BLaER1 treated with 17β-estradiol and CSF1 and Interleukin-3, amounts not matched to agents 10 nM and 100 nM (cell line): ENCODE measurements around the gene MRPL18.
"Not testable (repeated sequence)": the region's sequence is repeated elsewhere in the genome, so short reads cannot be mapped to it uniquely, and the experiment has no call there.

Experiments used
- H3K27ac ChIP-seq, 11 experiments: shearing (Covaris generic); formaldehyde crosslinking; 2 replicates each; pipeline ENCODE4 v1.8.1; 2022
- H3K27me3 ChIP-seq, 11 experiments: shearing (Covaris generic); formaldehyde crosslinking; 2 replicates each; pipeline ENCODE4 v1.8.1; 2022
- H3K36me3 ChIP-seq, 11 experiments: shearing (Covaris generic); formaldehyde crosslinking; 2 replicates each; pipeline ENCODE4 v1.8.1; 2022
- H3K4me1 ChIP-seq, 10 experiments: shearing (Covaris generic); formaldehyde crosslinking; 2 replicates each; pipeline ENCODE4 v1.8.1; 2022
- H3K4me2 ChIP-seq, 11 experiments: shearing (Covaris generic); formaldehyde crosslinking; 2 replicates each; pipeline ENCODE4 v1.8.1; 2022
- H3K4me3 ChIP-seq, 10 experiments: shearing (Covaris generic); formaldehyde crosslinking; 2 replicates each; pipeline ENCODE4 v1.8.1; 2022
- H3K9ac ChIP-seq, 11 experiments: shearing (Covaris generic); formaldehyde crosslinking; 2 replicates each; pipeline ENCODE4 v1.8.1; 2022
- H3K9me3 ChIP-seq, 11 experiments: shearing (Covaris generic); formaldehyde crosslinking; replicated peaks in 1 of 11; 2 replicates each; pipeline ENCODE4 v1.8.1; 2022
- H4K20me1 ChIP-seq, 11 experiments: shearing (Covaris generic); formaldehyde crosslinking; 2 replicates each; pipeline ENCODE4 v1.8.1; 2022
- Cebpa-rat ChIP-seq, 11 experiments: shearing (Covaris generic); IDR thresholded peaks; 2 replicates each; pipeline ENCODE4 v1.8.1; 2022

The MRPL18 gene

DNA sequence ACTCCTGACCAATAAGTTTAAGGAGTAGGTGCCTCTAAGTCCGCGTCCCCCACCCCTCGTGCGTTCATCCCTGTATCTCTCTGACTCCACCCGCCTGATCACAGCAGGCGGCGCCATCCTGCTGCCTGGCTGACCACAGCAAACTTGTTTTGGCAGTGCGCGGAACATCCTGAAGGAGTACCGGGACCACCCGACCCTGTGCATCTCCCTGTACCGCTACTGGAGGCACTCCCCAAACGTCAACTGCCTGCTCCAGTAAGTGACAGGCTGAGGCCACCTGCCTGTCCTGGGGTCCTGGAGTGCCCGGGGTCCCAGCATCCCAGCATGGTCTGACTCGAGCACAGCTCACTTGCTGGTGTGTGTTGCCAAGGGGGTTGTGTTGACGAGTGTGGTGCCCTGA, 28.8 kb downstream of the MRPL18 start:
- H3K36me3 ChIP-seq = no peaks in the 10 kb centered on the region

GRCh38 chr6:159819932-159820640, 29.8 kb downstream of the MRPL18 start:
- Histone ChIP-seq H3K4me1 (peaks cover 45 to 70% (median 63%) of the 10 kb centered on the region in 10 experiments), H3K9ac (peak overlapping the region; percentile 37 to 79 (median 72); a peak in 21 of 22 replicates), H3K9me3 (no peaks in the 10 kb centered on the region), H3K27ac (peak overlapping the region; percentile 21 to 90 (median 83); a peak in 20 of 22 replicates), H4K20me1 (no peaks in the 10 kb centered on the region), H3K4me3 (peak overlapping the region; percentile 27 to 61 (median 52); a peak in 19 of 20 replicates), H3K4me2 (peak overlapping the region; percentile 83 to 94 (median 92)), H3K27me3 (no peaks in the 10 kb centered on the region), H3K36me3 (no peaks in the 10 kb centered on the region)
- TF ChIP-seq Cebpa-rat (IDR thresholded peaks at IDR 0.05) = no peak

More for the DNA sequence above, 28.8 kb downstream of the MRPL18 start:
- Histone ChIP-seq H3K4me3 (peak overlapping the region in 9 of 10 experiments; percentile 27 to 61 (median 52); a peak in 12 of 20 replicates), H3K27me3 (no peaks in the 10 kb centered on the region), H3K4me2 (peak overlapping the region; percentile 83 to 94 (median 92)), H3K9ac (peak overlapping the region in 10 of 11 experiments; percentile 37 to 79 (median 74); a peak in 16 of 22 replicates), H3K9me3 (no peaks in the 10 kb centered on the region), H3K4me1 (peaks cover 45 to 70% (median 63%) of the 10 kb centered on the region in 10 experiments), H4K20me1 (no peaks in the 10 kb centered on the region), H3K27ac (peak overlapping the region; percentile 21 to 90 (median 83); a peak in 20 of 22 replicates)
- no peak for TF ChIP-seq Cebpa-rat (IDR thresholded peaks at IDR 0.05)

GRCh38 chr6:159821122-159821521, 30.9 kb downstream of the MRPL18 start:
- H3K4me2 ChIP-seq = peak overlapping the region; percentile 83 to 94 (median 92)
- TF ChIP-seq Cebpa-rat (IDR thresholded peaks at IDR 0.05) = no peak
- H3K4me1 ChIP-seq = peaks cover 45 to 73% (median 63%) of the 10 kb centered on the region in 10 experiments
- H3K27ac ChIP-seq = peak overlapping the region in 10 of 11 experiments; percentile 57 to 90 (median 83); a peak in 20 of 22 replicates
- peak overlapping the region in 10 of 11 experiments; percentile 42 to 79 (median 74); a peak in 19 of 22 replicates for H3K9ac ChIP-seq
- H3K4me3 ChIP-seq = peak overlapping the region in 9 of 10 experiments; percentile 27 to 61 (median 52); a peak in 13 of 20 replicates
- H3K27me3 ChIP-seq = no peaks in the 10 kb centered on the region
- peaks cover 0 to 5% (median 0%) of the 10 kb centered on the region in 11 experiments; a peak in 3 of 22 replicates for H3K9me3 ChIP-seq
- no peaks in the 10 kb centered on the region for H3K36me3 ChIP-seq
- H4K20me1 ChIP-seq = no peaks in the 10 kb centered on the region

DNA sequence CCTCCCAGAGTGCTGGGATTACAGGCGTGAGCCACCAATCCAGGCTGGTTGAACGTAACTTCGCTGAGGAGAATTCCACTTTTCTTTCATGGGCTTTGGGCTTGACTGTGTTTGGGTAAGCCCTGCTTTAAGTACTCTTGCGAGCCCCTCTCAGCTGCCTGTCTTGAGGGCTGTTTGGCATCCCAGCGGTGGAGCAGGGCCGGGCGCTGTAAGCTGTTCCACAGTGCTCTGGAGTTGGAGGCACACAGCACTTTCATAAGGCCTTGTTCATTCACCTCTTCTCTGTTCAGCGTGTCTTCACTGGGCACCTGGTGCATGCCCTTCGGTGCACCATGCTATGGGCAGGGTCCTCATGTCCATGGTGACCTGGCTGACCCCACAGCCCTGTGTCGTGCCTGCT, 31.5 kb downstream of the MRPL18 start:
- Histone ChIP-seq H4K20me1 (no peaks in the 10 kb centered on the region), H3K4me3 (0 out of 20 replicates have a peak overlapping the region, but pooled peaks of 1 of the 10 experiments have one; percentile 55), H3K27me3 (no peaks in the 10 kb centered on the region), H3K9ac (peak overlapping the region in 10 of 11 experiments; percentile 9 to 79 (median 72); a peak in 16 of 22 replicates), H3K36me3 (no peaks in the 10 kb centered on the region), H3K4me2 (peak overlapping the region; percentile 83 to 94 (median 92)), H3K4me1 (peaks cover 45 to 79% (median 66%) of the 10 kb centered on the region in 10 experiments), H3K9me3 (peaks cover 0 to 11% (median 0%) of the 10 kb centered on the region in 11 experiments; a peak in 3 of 22 replicates), H3K27ac (peak overlapping the region in 10 of 11 experiments; percentile 57 to 90 (median 83); a peak in 19 of 22 replicates)
- no peak for TF ChIP-seq Cebpa-rat (IDR thresholded peaks at IDR 0.05)

- no peak overlapping the region for H3K27ac ChIP-seq
- no peaks in the 10 kb centered on the region for H3K36me3 ChIP-seq
- H4K20me1 ChIP-seq = no peaks in the 10 kb centered on the region
- no peak for TF ChIP-seq Cebpa-rat (IDR thresholded peaks at IDR 0.05)
- peaks cover 0 to 19% (median 0%) of the 10 kb centered on the region in 11 experiments; a peak in 4 of 22 replicates for H3K9me3 ChIP-seq
- H3K9ac ChIP-seq = no peak overlapping the region
- H3K4me3 ChIP-seq = no peak overlapping the region
- no peaks in the 10 kb centered on the region for H3K27me3 ChIP-seq
- peak overlapping the region in 2 of 11 experiments; percentile 83 to 92; a peak in 2 of 22 replicates for H3K4me2 ChIP-seq
- peaks cover 59 to 81% (median 69%) of the 10 kb centered on the region in 10 experiments for H3K4me1 ChIP-seq
These were observed 33.7 kb downstream of the MRPL18 start for GRCh38 chr6:159823953-159824352.

DNA sequence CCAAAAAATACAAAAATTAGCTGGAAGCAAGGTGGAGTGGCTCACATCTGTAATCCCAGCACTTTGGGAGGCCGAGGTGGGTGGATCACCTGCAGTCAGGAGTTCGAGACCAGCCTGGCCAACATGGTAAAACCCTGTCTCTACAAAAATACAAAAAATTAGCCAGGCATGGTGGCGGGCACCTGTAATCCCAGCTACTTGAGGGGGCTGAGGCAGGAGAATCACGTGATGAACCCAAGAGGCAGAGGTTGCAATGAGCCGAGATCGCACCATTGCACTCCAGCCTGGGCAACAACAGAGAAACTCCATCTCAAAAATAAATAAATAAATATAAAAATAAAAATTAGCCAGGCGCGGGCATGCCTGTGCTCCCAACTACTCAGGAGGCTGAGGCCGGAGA, 34.4 kb downstream of the MRPL18 start:
- H4K20me1 ChIP-seq, H3K9ac ChIP-seq, H3K27me3 ChIP-seq, H3K4me3 ChIP-seq, H3K36me3 ChIP-seq, H3K27ac ChIP-seq, H3K4me2 ChIP-seq: not testable (repeated sequence)
- Histone ChIP-seq H3K4me1 (peaks cover 59 to 81% (median 69%) of the 10 kb centered on the region in 10 experiments), H3K9me3 (peaks cover 0 to 19% (median 0%) of the 10 kb centered on the region in 11 experiments; a peak in 4 of 22 replicates)

- no peak overlapping the region for H3K4me3 ChIP-seq
- H3K9me3 ChIP-seq = peaks cover 0 to 19% (median 0%) of the 10 kb centered on the region in 11 experiments; a peak in 4 of 22 replicates
- no peak overlapping the region for H3K9ac ChIP-seq
- peaks cover 61 to 81% (median 70%) of the 10 kb centered on the region in 10 experiments for H3K4me1 ChIP-seq
- H3K27me3 ChIP-seq = no peaks in the 10 kb centered on the region
- no peak overlapping the region for H3K27ac ChIP-seq
- no peak for TF ChIP-seq Cebpa-rat (IDR thresholded peaks at IDR 0.05)
- H4K20me1 ChIP-seq = no peaks in the 10 kb centered on the region
- 0 out of 22 replicates have a peak overlapping the region, but pooled peaks of 1 of the 11 experiments have one; percentile 1 for H3K4me2 ChIP-seq
- no peaks in the 10 kb centered on the region for H3K36me3 ChIP-seq
These were observed 35.7 kb downstream of the MRPL18 start for GRCh38 chr6:159826004-159826403.

DNA sequence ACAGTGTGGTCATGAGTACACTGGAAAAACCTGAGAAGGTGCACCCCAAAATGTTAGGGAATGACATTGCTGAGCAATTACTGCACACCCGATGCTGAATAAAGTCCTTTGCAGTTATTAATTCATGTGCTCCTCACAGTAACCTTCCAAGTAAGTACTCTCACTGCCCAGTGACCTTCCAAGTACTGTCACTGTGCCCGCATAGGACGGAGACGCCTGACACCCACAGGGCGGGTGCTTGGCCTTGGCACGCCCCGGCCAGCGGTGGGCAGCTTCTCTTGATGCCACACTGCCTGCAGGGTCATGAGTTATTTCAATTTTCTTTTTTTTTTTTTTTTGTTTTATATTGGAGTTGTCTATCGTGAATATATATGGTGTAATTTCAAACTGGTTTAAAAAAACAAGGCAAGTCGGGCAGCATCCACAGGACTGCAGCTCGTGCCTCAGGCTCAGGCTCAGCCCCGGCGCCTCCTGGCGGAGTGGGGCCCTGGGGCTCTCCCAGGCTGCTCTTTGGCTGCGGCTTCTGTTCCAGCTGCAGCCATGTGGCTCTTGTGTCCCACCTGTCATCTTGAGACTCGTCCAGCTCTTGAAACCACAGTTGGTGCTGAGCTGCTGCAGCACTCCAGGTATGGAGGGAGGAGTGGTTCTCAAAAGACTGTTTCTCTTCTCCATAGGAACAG, 36.8 kb downstream of the MRPL18 start:
- Histone ChIP-seq H3K9ac (no peak overlapping the region), H3K36me3 (no peaks in the 10 kb centered on the region), H3K4me2 (peak overlapping the region in 5 of 11 experiments; percentile 20 to 99 (median 95); a peak in 7 of 22 replicates), H3K4me1 (peaks cover 61 to 81% (median 70%) of the 10 kb centered on the region in 10 experiments), H3K9me3 (peaks cover 0 to 19% (median 0%) of the 10 kb centered on the region in 11 experiments; a peak in 4 of 22 replicates), H3K4me3 (no peak overlapping the region), H4K20me1 (no peaks in the 10 kb centered on the region), H3K27ac (no peak overlapping the region), H3K27me3 (no peaks in the 10 kb centered on the region)
- TF ChIP-seq Cebpa-rat (IDR thresholded peaks at IDR 0.05) = no peak
